WTC11 (cell line): ENCODE measurements around the gene AMPD3. TPM values are rescaled to one million over a fixed set of nuclear protein-coding genes. Genes with fewer than 3 reads are reported as not detected.

Experiments
- ATAC-seq: fragments of 200-7000 bp; cut with Tn5 transposase; 2 replicates; pipeline ENCODE4 v1.10.0; 2021; ENCODE audit warnings: mild to moderate bottlenecking, moderate library complexity
- CTCF ChIA-PET: fragments of 300-600 bp; sonication (Branson Sonifier 250); formaldehyde crosslinking; loops from one replicate; lab custom pipeline; 2021; ENCODE audit warnings: antibody characterized with exemption; lab: Charles Lee
- POLR2A ChIA-PET: fragments of 350-600 bp; sonication (Branson Sonifier 250); formaldehyde crosslinking; loops from one replicate; lab custom pipeline; 2021; ENCODE audit warnings: antibody characterized with exemption; lab: Charles Lee
- DNase-seq: peaks from one replicate; pipeline ENCODE4 v3.0.0; 2021; ENCODE audit warnings: low spot score
- H3K27ac Mint-ChIP-seq: 2 replicates; pipeline ENCODE4 v1.8.0; 2021; ENCODE audit warnings: mixed read lengths
- H3K27me3 Mint-ChIP-seq: 2 replicates; pipeline ENCODE4 v1.8.0; 2021; ENCODE audit warnings: low read depth, mild to moderate bottlenecking, moderate library complexity, mixed read lengths
- H3K36me3 Mint-ChIP-seq: 2 replicates; pipeline ENCODE4 v1.8.0; 2021; ENCODE audit warnings: mixed read lengths
- H3K4me1 Mint-ChIP-seq: 2 replicates; pipeline ENCODE4 v1.8.0; 2022; ENCODE audit warnings: mixed read lengths
- H3K4me3 Mint-ChIP-seq: 2 replicates; pipeline ENCODE4 v1.8.0; 2021; ENCODE audit warnings: mild to moderate bottlenecking, moderate library complexity, mixed read lengths
- H3K9me3 Mint-ChIP-seq: 2 replicates; pipeline ENCODE4 v1.8.0; 2021; ENCODE audit warnings: mixed read lengths
- FOXK1 ChIP-seq: sonication (generic); formaldehyde crosslinking; IDR thresholded peaks from 2 replicates; pipeline ENCODE4 v1.8.0; 2022; ENCODE audit warnings: mild to moderate bottlenecking, moderate library complexity, missing genetic modification reagents
- HMGA2 ChIP-seq: fragments of 250-450 bp; sonication (Bioruptor Pico); IDR thresholded peaks from 2 replicates; pipeline ENCODE4 v1.4.0; 2021; ENCODE audit warnings: mild to moderate bottlenecking, moderate library complexity
- JUN ChIP-seq: sonication (generic); formaldehyde crosslinking; IDR thresholded peaks from 2 replicates; pipeline ENCODE4 v1.8.0; 2023; ENCODE audit warnings: mild to moderate bottlenecking, missing genetic modification reagents
- MYBL2 ChIP-seq: sonication (generic); formaldehyde crosslinking; IDR thresholded peaks from 2 replicates; pipeline ENCODE4 v1.8.1; 2023; ENCODE audit warnings: mild to moderate bottlenecking, moderate library complexity, missing genetic modification reagents
- NR3C1 ChIP-seq: sonication (generic); formaldehyde crosslinking; conservative IDR thresholded peaks from 2 replicates; pipeline ENCODE4 v1.8.1; 2023; ENCODE audit warnings: low read depth, mild to moderate bottlenecking, missing genetic modification reagents
- OVOL2 ChIP-seq: fragments of 250-450 bp; sonication (Bioruptor Pico); IDR thresholded peaks from 2 replicates; pipeline ENCODE4 v1.9.0; 2021; ENCODE audit warnings: mild to moderate bottlenecking, borderline replicate concordance
- SMAD3 ChIP-seq: sonication (generic); formaldehyde crosslinking; IDR thresholded peaks from 2 replicates; pipeline ENCODE4 v1.8.0; 2022; ENCODE audit warnings: missing genetic modification reagents, mild to moderate bottlenecking, borderline replicate concordance
- SOX15 ChIP-seq: fragments of 250-450 bp; sonication (Bioruptor Pico); IDR thresholded peaks from 2 replicates; pipeline ENCODE4 v1.9.0; 2021; ENCODE audit warnings: mild to moderate bottlenecking
- SP1 ChIP-seq: sonication (generic); formaldehyde crosslinking; conservative IDR thresholded peaks from 2 replicates; pipeline ENCODE4 v1.8.1; 2022; ENCODE audit warnings: missing genetic modification reagents
- TEAD4 ChIP-seq: sonication (generic); formaldehyde crosslinking; IDR thresholded peaks from 2 replicates; pipeline ENCODE4 v1.8.0; 2022; ENCODE audit warnings: mild to moderate bottlenecking, missing genetic modification reagents
- ZNF317 ChIP-seq: sonication (generic); formaldehyde crosslinking; IDR thresholded peaks from 2 replicates; pipeline ENCODE4 v1.8.1; 2023; ENCODE audit warnings: low read depth, mild to moderate bottlenecking, moderate library complexity, missing genetic modification reagents, borderline replicate concordance
- ZNF396 ChIP-seq: fragments of 250-450 bp; sonication (Bioruptor Pico); IDR thresholded peaks from 2 replicates; pipeline ENCODE4 v1.8.0; 2021; ENCODE audit warnings: mild to moderate bottlenecking, moderate library complexity, borderline replicate concordance
- ZNF416 ChIP-seq: fragments of 250-450 bp; sonication (Bioruptor Pico); IDR thresholded peaks from 2 replicates; pipeline ENCODE4 v1.9.0; 2021; ENCODE audit warnings: mild to moderate bottlenecking, inconsistent platforms
- total RNA-seq: library from RNA; stranded (reverse); gene quantifications from 3 replicates; pipeline ENCODE4 v1.2.3, GENCODE V29; 2021
- TF ChIP-seq, protein P1 (sequence below): sonication (generic); formaldehyde crosslinking; IDR thresholded peaks from 2 replicates; pipeline ENCODE4 v1.8.1; 2023; ENCODE audit warnings: mild to moderate bottlenecking, missing genetic modification reagents
- TF ChIP-seq, protein P2 (sequence below): sonication (generic); formaldehyde crosslinking; IDR thresholded peaks from 2 replicates; pipeline ENCODE4 v1.8.1; 2022; ENCODE audit warnings: low read depth, missing genetic modification reagents, borderline replicate concordance
- TF ChIP-seq, protein P3 (sequence below): fragments of 250-450 bp; sonication (Bioruptor Pico); IDR thresholded peaks from 2 replicates; pipeline ENCODE4 v1.8.0; 2021; ENCODE audit warnings: mild to moderate bottlenecking
- TF ChIP-seq, protein P4 (sequence below): sonication (generic); formaldehyde crosslinking; IDR thresholded peaks from 2 replicates; pipeline ENCODE4 v1.8.1; 2022; ENCODE audit warnings: mild to moderate bottlenecking, moderate library complexity, missing genetic modification reagents
- TF ChIP-seq, protein P5 (sequence below): sonication (generic); formaldehyde crosslinking; IDR thresholded peaks from 2 replicates; pipeline ENCODE4 v1.8.1; 2022; ENCODE audit warnings: mild to moderate bottlenecking, missing genetic modification reagents, moderate library complexity, borderline replicate concordance
- TF ChIP-seq, protein P6 (sequence below): sonication (generic); formaldehyde crosslinking; IDR thresholded peaks from 2 replicates; pipeline ENCODE4 v1.8.0; 2022; ENCODE audit warnings: mild to moderate bottlenecking, missing genetic modification reagents
- TF ChIP-seq, protein P7 (sequence below): sonication (generic); formaldehyde crosslinking; IDR thresholded peaks from 2 replicates; pipeline ENCODE4 v1.8.1; 2022; ENCODE audit warnings: missing genetic modification reagents, borderline replicate concordance
- TF ChIP-seq, protein P8 (sequence below): sonication (generic); formaldehyde crosslinking; IDR thresholded peaks from 2 replicates; pipeline ENCODE4 v1.8.0; 2022; ENCODE audit warnings: mild to moderate bottlenecking, missing genetic modification reagents

Gene AMPD3
- total RNA-seq, 1 experiment from 2014 or later, result 6.4 TPM

DNA sequence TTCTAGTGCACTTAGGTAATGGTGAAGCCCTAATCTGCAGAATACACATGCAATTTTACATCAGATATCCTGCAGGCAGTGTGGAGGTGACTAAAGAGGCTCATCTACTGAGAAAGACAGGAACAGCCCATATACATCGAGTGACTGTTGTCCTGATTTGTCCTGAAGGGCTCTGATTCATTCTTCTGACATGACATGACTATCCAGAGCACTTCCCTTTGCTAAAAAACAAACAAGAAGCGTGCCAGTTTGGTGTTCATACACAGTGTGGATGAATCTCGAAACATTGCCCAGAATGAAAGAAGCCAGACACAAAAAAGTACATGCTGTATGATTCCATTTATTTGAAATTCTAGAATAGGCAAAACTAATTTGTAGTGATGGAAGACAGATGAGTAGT is 48.0 kb upstream of the AMPD3 start:
- H3K4me1 Mint-ChIP-seq, result no peaks in the 10 kb centered on the region; the same call in 1 of the 2 replicates

DNA sequence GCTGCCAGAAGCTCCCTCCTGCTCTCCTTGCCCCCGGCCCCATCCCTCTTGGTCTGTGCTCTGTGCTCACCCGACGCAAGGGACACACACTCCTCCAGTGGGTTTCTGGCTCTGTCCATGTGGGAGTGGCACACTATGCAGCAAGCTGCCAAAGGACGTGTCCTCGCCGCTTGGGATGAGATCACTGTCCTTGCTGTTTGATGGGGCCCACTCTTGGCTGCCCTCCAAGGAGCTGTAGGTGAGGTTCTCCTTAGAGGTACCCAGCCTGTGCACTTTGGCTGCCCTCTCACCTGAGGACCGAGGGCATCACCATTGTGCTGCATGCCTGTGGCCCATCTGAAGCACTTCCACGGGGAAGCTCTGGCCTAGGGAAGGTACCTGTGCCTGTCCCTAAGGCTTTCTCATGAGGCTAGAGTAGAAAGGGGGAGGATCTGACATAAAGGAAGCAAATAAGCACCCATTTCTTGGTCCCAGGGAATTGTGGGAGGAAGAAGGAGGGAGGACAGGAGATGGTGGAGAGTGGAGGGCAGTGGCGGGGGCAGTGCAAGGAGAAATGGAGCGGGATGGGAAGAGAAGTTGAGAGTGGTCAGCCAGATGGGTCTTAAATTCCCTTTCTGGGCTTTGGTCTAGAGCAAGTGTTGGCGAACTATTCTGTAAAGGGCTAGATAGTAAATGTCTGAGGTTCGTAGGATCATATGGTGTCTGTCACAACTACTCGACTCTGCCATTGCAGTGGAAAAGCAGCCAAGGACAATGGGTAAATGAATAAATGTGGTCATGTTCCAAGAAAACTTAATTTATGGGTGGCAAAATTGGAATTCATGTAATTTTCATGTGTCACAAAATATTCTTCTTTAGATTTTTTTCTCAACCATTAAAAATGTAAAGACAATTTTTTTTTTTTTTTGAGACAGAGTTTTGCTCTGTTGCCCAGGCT is 47.0 kb upstream of the AMPD3 start:
- no peak overlapping the region for H3K27ac Mint-ChIP-seq
- POLR2A ChIA-PET, result no interaction called here

More for the DNA sequence above, 48.0 kb upstream of the AMPD3 start:
- Mint-ChIP-seq H3K9me3 (no peaks in the 10 kb centered on the region), H3K27ac (no peak overlapping the region), H3K4me3 (no peak overlapping the region), H3K27me3 (no peaks in the 10 kb centered on the region)
- POLR2A ChIA-PET, result interaction anchor here (1.3 kb wide), 1 partner anchor 134 kb away, joined by 3 read pairs; the partner anchor contains the start of gene RNF141
- no peak for DNase-seq
- TF ChIP-seq ZNF416 (CRISPR knock-in tag), result no peak
- TF ChIP-seq, protein P1, sequence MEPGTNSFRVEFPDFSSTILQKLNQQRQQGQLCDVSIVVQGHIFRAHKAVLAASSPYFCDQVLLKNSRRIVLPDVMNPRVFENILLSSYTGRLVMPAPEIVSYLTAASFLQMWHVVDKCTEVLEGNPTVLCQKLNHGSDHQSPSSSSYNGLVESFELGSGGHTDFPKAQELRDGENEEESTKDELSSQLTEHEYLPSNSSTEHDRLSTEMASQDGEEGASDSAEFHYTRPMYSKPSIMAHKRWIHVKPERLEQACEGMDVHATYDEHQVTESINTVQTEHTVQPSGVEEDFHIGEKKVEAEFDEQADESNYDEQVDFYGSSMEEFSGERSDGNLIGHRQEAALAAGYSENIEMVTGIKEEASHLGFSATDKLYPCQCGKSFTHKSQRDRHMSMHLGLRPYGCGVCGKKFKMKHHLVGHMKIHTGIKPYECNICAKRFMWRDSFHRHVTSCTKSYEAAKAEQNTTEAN, result no peak
- TF ChIP-seq OVOL2, result no peak
- TF ChIP-seq, protein P2, sequence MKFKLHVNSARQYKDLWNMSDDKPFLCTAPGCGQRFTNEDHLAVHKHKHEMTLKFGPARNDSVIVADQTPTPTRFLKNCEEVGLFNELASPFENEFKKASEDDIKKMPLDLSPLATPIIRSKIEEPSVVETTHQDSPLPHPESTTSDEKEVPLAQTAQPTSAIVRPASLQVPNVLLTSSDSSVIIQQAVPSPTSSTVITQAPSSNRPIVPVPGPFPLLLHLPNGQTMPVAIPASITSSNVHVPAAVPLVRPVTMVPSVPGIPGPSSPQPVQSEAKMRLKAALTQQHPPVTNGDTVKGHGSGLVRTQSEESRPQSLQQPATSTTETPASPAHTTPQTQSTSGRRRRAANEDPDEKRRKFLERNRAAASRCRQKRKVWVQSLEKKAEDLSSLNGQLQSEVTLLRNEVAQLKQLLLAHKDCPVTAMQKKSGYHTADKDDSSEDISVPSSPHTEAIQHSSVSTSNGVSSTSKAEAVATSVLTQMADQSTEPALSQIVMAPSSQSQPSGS (CRISPR knock-in tag), result no peak
- TF ChIP-seq, protein P3, sequence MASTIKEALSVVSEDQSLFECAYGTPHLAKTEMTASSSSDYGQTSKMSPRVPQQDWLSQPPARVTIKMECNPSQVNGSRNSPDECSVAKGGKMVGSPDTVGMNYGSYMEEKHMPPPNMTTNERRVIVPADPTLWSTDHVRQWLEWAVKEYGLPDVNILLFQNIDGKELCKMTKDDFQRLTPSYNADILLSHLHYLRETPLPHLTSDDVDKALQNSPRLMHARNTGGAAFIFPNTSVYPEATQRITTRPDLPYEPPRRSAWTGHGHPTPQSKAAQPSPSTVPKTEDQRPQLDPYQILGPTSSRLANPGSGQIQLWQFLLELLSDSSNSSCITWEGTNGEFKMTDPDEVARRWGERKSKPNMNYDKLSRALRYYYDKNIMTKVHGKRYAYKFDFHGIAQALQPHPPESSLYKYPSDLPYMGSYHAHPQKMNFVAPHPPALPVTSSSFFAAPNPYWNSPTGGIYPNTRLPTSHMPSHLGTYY (CRISPR knock-in tag), result no peak
- TF ChIP-seq HMGA2, result no peak
- TF ChIP-seq SMAD3, result no peak
- TF ChIP-seq, protein P4, sequence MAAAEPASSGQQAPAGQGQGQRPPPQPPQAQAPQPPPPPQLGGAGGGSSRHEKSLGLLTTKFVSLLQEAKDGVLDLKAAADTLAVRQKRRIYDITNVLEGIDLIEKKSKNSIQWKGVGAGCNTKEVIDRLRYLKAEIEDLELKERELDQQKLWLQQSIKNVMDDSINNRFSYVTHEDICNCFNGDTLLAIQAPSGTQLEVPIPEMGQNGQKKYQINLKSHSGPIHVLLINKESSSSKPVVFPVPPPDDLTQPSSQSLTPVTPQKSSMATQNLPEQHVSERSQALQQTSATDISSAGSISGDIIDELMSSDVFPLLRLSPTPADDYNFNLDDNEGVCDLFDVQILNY (CRISPR knock-in tag), result no peak
- TF ChIP-seq SP1 (CRISPR knock-in tag), result no peak
- no peak for TF ChIP-seq MYBL2 (CRISPR knock-in tag)
- TF ChIP-seq JUN (CRISPR knock-in tag), result no peak
- no peak for TF ChIP-seq ZNF317 (CRISPR knock-in tag)
- no peak for TF ChIP-seq SOX15 (CRISPR knock-in tag)
- TF ChIP-seq, all 79 proteins: peak for 0
- CTCF ChIA-PET, result interaction anchor here (0.9 to 1.3 kb wide), 7 partner anchors 8 to 322 kb away, joined by 3 to 6 read pairs (median 4); partner anchors contain the start of gene IRAG1
- ATAC-seq, result no peak
- no peaks in the 10 kb centered on the region for H3K36me3 Mint-ChIP-seq

More for the DNA sequence above, 47.0 kb upstream of the AMPD3 start:
- H3K27me3 Mint-ChIP-seq, result no peaks in the 10 kb centered on the region
- H3K9me3 Mint-ChIP-seq, result 0 out of 2 replicates have a peak, but pooled peaks cover 2% of the 10 kb centered on the region
- H3K4me1 Mint-ChIP-seq, result no peaks in the 10 kb centered on the region; the same call in 1 of the 2 replicates
- H3K4me3 Mint-ChIP-seq, result no peak overlapping the region
- ATAC-seq (no peak), DNase-seq (no peak)
- TF ChIP-seq, protein P5, sequence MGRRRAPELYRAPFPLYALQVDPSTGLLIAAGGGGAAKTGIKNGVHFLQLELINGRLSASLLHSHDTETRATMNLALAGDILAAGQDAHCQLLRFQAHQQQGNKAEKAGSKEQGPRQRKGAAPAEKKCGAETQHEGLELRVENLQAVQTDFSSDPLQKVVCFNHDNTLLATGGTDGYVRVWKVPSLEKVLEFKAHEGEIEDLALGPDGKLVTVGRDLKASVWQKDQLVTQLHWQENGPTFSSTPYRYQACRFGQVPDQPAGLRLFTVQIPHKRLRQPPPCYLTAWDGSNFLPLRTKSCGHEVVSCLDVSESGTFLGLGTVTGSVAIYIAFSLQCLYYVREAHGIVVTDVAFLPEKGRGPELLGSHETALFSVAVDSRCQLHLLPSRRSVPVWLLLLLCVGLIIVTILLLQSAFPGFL (CRISPR knock-in tag), result no peak
- TF ChIP-seq ZNF416 (CRISPR knock-in tag) (no peak), ZNF317 (CRISPR knock-in tag) (no peak), TEAD4 (CRISPR knock-in tag) (no peak), FOXK1 (CRISPR knock-in tag) (no peak), NR3C1 (CRISPR knock-in tag) (no peak), ZNF396 (CRISPR knock-in tag) (no peak)
- TF ChIP-seq, protein P6, sequence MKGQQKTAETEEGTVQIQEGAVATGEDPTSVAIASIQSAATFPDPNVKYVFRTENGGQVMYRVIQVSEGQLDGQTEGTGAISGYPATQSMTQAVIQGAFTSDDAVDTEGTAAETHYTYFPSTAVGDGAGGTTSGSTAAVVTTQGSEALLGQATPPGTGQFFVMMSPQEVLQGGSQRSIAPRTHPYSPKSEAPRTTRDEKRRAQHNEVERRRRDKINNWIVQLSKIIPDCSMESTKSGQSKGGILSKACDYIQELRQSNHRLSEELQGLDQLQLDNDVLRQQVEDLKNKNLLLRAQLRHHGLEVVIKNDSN (CRISPR knock-in tag), result no peak
- TF ChIP-seq, protein P7, sequence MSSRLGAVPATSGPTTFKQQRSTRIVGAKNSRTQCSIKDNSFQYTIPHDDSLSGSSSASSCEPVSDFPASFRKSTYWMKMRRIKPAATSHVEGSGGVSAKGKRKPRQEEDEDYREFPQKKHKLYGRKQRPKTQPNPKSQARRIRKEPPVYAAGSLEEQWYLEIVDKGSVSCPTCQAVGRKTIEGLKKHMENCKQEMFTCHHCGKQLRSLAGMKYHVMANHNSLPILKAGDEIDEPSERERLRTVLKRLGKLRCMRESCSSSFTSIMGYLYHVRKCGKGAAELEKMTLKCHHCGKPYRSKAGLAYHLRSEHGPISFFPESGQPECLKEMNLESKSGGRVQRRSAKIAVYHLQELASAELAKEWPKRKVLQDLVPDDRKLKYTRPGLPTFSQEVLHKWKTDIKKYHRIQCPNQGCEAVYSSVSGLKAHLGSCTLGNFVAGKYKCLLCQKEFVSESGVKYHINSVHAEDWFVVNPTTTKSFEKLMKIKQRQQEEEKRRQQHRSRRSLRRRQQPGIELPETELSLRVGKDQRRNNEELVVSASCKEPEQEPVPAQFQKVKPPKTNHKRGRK (CRISPR knock-in tag), result no peak
- TF ChIP-seq, protein P8, sequence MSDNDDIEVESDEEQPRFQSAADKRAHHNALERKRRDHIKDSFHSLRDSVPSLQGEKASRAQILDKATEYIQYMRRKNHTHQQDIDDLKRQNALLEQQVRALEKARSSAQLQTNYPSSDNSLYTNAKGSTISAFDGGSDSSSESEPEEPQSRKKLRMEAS (CRISPR knock-in tag), result no peak
- CTCF ChIA-PET, result interaction anchor here (1.1 to 1.3 kb wide), 2 partner anchors 124 to 216 kb away, joined by 3 to 7 read pairs; no protein-coding TSS in a partner anchor
- H3K36me3 Mint-ChIP-seq, result no peaks in the 10 kb centered on the region
